Stimulated activated CD8-positive, alpha-beta memory T cell treated with anti-CD3 and anti-CD28 coated beads, Interleukin-15, amount 100 ng/mL, for 1 hour (primary cell): ENCODE measurements around the gene TENM3.

Source experiments
- DNase-seq: peaks from one replicate; pipeline ENCODE4 v3.0.0-alpha.2; 2020; ENCODE audit warnings: low read depth

The TENM3 gene

GRCh38 chr4:182288534-182288933 lies 45.3 kb downstream of the TENM3 start:
- no peak for DNase-seq

- no peak for DNase-seq
Measured at GRCh38 chr4:182289809-182290208, 46.6 kb downstream of the TENM3 start.

GRCh38 chr4:182291175-182291574 lies 48.0 kb downstream of the TENM3 start:
- no peak for DNase-seq

- DNase-seq, result no peak
Measured at GRCh38 chr4:182291597-182292270, 48.5 kb downstream of the TENM3 start.

- no peak for DNase-seq
Measured at GRCh38 chr4:182292612-182293011, 49.4 kb downstream of the TENM3 start.

GRCh38 chr4:182293691-182294255 lies 50.6 kb downstream of the TENM3 start:
- DNase-seq, result no peak

- no peak for DNase-seq
Measured at GRCh38 chr4:182294451-182294850, 51.2 kb downstream of the TENM3 start.

- no peak for DNase-seq
Measured at GRCh38 chr4:182297659-182298058, 54.5 kb downstream of the TENM3 start.

GRCh38 chr4:182301736-182302135 lies 58.5 kb downstream of the TENM3 start:
- DNase-seq, result no peak

GRCh38 chr4:182303847-182304246 lies 60.6 kb downstream of the TENM3 start:
- no peak for DNase-seq

- DNase-seq, result no peak
Measured at GRCh38 chr4:182306792-182307507, 63.7 kb downstream of the TENM3 start.

GRCh38 chr4:182307746-182308145 lies 64.5 kb downstream of the TENM3 start:
- no peak for DNase-seq

GRCh38 chr4:182309877-182310276 lies 66.7 kb downstream of the TENM3 start:
- DNase-seq, result no peak

GRCh38 chr4:182310316-182310715 lies 67.1 kb downstream of the TENM3 start:
- DNase-seq, result no peak

- no peak for DNase-seq
Measured at GRCh38 chr4:182310962-182311361, 67.8 kb downstream of the TENM3 start.

GRCh38 chr4:182314537-182314936 lies 71.3 kb downstream of the TENM3 start:
- DNase-seq, result no peak

GRCh38 chr4:182318256-182318655 lies 75.1 kb downstream of the TENM3 start:
- DNase-seq, result no peak

GRCh38 chr4:182320092-182320491 lies 76.9 kb downstream of the TENM3 start:
- no peak for DNase-seq

GRCh38 chr4:182320580-182320979 lies 77.4 kb downstream of the TENM3 start:
- DNase-seq, result no peak

- DNase-seq, result no peak
Measured at GRCh38 chr4:182324282-182324681, 81.1 kb downstream of the TENM3 start.

GRCh38 chr4:182325397-182325796 lies 82.2 kb downstream of the TENM3 start:
- DNase-seq, result no peak

GRCh38 chr4:182325848-182326255 lies 82.7 kb downstream of the TENM3 start:
- no peak for DNase-seq

GRCh38 chr4:182328505-182328904 lies 85.3 kb downstream of the TENM3 start:
- DNase-seq, result no peak
